K562 (cell line): Measurements from ENCODE around the gene C7orf57.

Experiments used
- HNRNPUL1 ChIP-seq: fragments of 200-400 bp; formaldehyde crosslinking; IDR thresholded peaks from 2 replicates; pipeline ENCODE4 v1.6.1; 2017; ENCODE audit warnings: low read length
- SIX5 ChIP-seq, 2 experiments: IDR thresholded peaks; 2 replicates each; pipeline ENCODE4 v1.6.1; 2011; ENCODE audit warnings: low read length in 2 of 2, borderline replicate concordance in 1 of 2, low read depth in 1 of 2, mild to moderate bottlenecking in 1 of 2, moderate library complexity in 1 of 2; ENCODE audit not compliant: insufficient read depth in 1 of 2
- TAF1 ChIP-seq: IDR thresholded peaks from 2 replicates; pipeline ENCODE4 v1.6.1; 2011; ENCODE audit warnings: mild to moderate bottlenecking, low read length, moderate library complexity; ENCODE audit not compliant: insufficient read depth, control insufficient read depth, severe bottlenecking; ENCODE audit errors: extremely low read depth
- TFAM ChIP-seq: fragments of 250-450 bp; sonication (Bioruptor Pico); conservative IDR thresholded peaks from 2 replicates; pipeline ENCODE4 v1.5.0; 2021; ENCODE audit warnings: mild to moderate bottlenecking, moderate library complexity
- TF ChIP-seq, protein P1 (sequence below): fragments of 450-650 bp; formaldehyde crosslinking; IDR thresholded peaks from 2 replicates; pipeline ENCODE4 v1.4.0; 2022; ENCODE audit warnings: missing genetic modification characterization
- TF ChIP-seq, protein P2 (sequence below): sonication (generic); formaldehyde crosslinking; IDR thresholded peaks from 2 replicates; pipeline ENCODE4 v1.8.0; 2022; ENCODE audit warnings: missing genetic modification reagents, mild to moderate bottlenecking, moderate library complexity, borderline replicate concordance

GRCh38 chr7:48059706-48060105, 24.4 kb downstream of the C7orf57 start:
- TF ChIP-seq, protein P1, sequence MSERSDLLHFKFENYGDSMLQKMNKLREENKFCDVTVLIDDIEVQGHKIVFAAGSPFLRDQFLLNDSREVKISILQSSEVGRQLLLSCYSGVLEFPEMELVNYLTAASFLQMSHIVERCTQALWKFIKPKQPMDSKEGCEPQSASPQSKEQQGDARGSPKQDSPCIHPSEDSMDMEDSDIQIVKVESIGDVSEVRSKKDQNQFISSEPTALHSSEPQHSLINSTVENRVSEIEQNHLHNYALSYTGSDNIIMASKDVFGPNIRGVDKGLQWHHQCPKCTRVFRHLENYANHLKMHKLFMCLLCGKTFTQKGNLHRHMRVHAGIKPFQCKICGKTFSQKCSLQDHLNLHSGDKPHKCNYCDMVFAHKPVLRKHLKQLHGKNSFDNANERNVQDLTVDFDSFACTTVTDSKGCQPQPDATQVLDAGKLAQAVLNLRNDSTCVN: no peak
- no peak for TF ChIP-seq TFAM (CRISPR knock-in tag)
- TF ChIP-seq, protein P2, sequence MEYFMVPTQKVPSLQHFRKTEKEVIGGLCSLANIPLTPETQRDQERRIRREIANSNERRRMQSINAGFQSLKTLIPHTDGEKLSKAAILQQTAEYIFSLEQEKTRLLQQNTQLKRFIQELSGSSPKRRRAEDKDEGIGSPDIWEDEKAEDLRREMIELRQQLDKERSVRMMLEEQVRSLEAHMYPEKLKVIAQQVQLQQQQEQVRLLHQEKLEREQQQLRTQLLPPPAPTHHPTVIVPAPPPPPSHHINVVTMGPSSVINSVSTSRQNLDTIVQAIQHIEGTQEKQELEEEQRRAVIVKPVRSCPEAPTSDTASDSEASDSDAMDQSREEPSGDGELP (CRISPR knock-in tag): no peak
- TF ChIP-seq SIX5 (IDR thresholded peaks at IDR 0.05; ENCODE audit: borderline replicate concordance in 1 of 2, insufficient read depth in 1 of 2, low read depth in 1 of 2, low read length in 2 of 2): no peak
- no peak for TF ChIP-seq HNRNPUL1
- no peak for TF ChIP-seq TAF1
